HEK293 (cell line): Measurements from ENCODE around the gene KCNK3.

Experiments
- CTCF ChIA-PET: fragments of 350-600 bp; formaldehyde crosslinking; extraction: SDS; loops from one replicate; lab custom pipeline; 2021; ENCODE audit warnings: antibody characterized with exemption; lab: Yijun Ruan, JAX
- POLR2A ChIA-PET: fragments of 300-600 bp; formaldehyde crosslinking; extraction: SDS; loops from one replicate; lab custom pipeline; 2020; ENCODE audit warnings: antibody characterized with exemption, inconsistent platforms; lab: Yijun Ruan, JAX
- H3K27ac ChIP-seq: fragments of 200-500 bp; sonication (Bioruptor generic); 2 replicates; pipeline ENCODE4 v1.5.1; 2014; ENCODE audit warnings: low read depth, low read length, control low read depth, inconsistent platforms; ENCODE audit errors: extremely low read depth
- H3K36me3 ChIP-seq, 2 experiments: fragments of 200-500 bp in 1 of 2; sonication (Bioruptor generic) in 1 of 2; 1 replicate in 1 of 2; 2 replicates in 1 of 2; pipeline ENCODE4 v1.5.1; 2014 to 2017; ENCODE audit warnings: inconsistent platforms in 2 of 2, low read length in 2 of 2; ENCODE audit not compliant: control insufficient read depth in 2 of 2, insufficient read depth in 1 of 2
- H3K4me1 ChIP-seq: fragments of 200-500 bp; sonication (Bioruptor generic); 2 replicates; pipeline ENCODE4 v1.5.1; 2014; ENCODE audit warnings: mild to moderate bottlenecking, low read length, inconsistent platforms; ENCODE audit not compliant: control insufficient read depth, insufficient read depth
- H3K4me3 ChIP-seq: 2 replicates; pipeline ENCODE4 v1.5.1; 2011; ENCODE audit warnings: low read depth, mild to moderate bottlenecking, control low read depth, low read length, moderate library complexity
- H3K9me3 ChIP-seq: fragments of 200-500 bp; sonication (Bioruptor generic); 2 replicates; pipeline ENCODE4 v1.5.1; 2014; ENCODE audit warnings: low read depth, low read length, inconsistent platforms; ENCODE audit not compliant: control insufficient read depth, insufficient read depth
- BCL11B ChIP-seq: fragments of 450-650 bp; formaldehyde crosslinking; IDR thresholded peaks from 2 replicates; pipeline ENCODE4 v1.5.1; 2016; ENCODE audit warnings: low read depth, missing biosample characterization, missing genetic modification characterization
- GLI4 ChIP-seq: fragments of 450-650 bp; formaldehyde crosslinking; IDR thresholded peaks from 2 replicates; pipeline ENCODE4 v1.5.1; 2016; ENCODE audit warnings: missing biosample characterization, missing genetic modification characterization
- INSM2 ChIP-seq: fragments of 450-650 bp; formaldehyde crosslinking; IDR thresholded peaks from 2 replicates; pipeline ENCODE4 v1.5.1; 2016; ENCODE audit warnings: missing biosample characterization, missing genetic modification characterization
- KLF1 ChIP-seq: fragments of 450-650 bp; formaldehyde crosslinking; IDR thresholded peaks from 2 replicates; pipeline ENCODE4 v1.5.1; 2016; ENCODE audit warnings: missing biosample characterization, missing genetic modification characterization
- MYNN ChIP-seq: fragments of 450-650 bp; formaldehyde crosslinking; IDR thresholded peaks from 2 replicates; pipeline ENCODE4 v1.5.1; 2016; ENCODE audit warnings: missing biosample characterization, missing genetic modification characterization, borderline replicate concordance
- PRDM1 ChIP-seq: fragments of 450-650 bp; formaldehyde crosslinking; IDR thresholded peaks from 2 replicates; pipeline ENCODE4; 2016; ENCODE audit warnings: missing biosample characterization, missing genetic modification characterization
- PRDM10 ChIP-seq: fragments of 450-650 bp; formaldehyde crosslinking; IDR thresholded peaks from 2 replicates; pipeline ENCODE4 v1.5.1; 2016; ENCODE audit warnings: missing biosample characterization, missing genetic modification characterization
- RBAK ChIP-seq: fragments of 450-650 bp; formaldehyde crosslinking; IDR thresholded peaks from 2 replicates; pipeline ENCODE4 v1.5.1; 2016; ENCODE audit warnings: missing biosample characterization, missing genetic modification characterization
- SETDB1 ChIP-seq: IDR thresholded peaks from one replicate; pipeline ENCODE4 v1.6.1; 2017; ENCODE audit warnings: mild to moderate bottlenecking, low read length, moderate library complexity, mixed read lengths; ENCODE audit not compliant: insufficient read length
- TRIM28 ChIP-seq: IDR thresholded peaks from 2 replicates; pipeline ENCODE4 v1.6.1; 2011; ENCODE audit warnings: low read length, control low read depth, borderline replicate concordance
- ZBTB17 ChIP-seq: fragments of 450-650 bp; formaldehyde crosslinking; IDR thresholded peaks from 2 replicates; pipeline ENCODE4 v1.5.1; 2016; ENCODE audit warnings: missing biosample characterization, missing genetic modification characterization
- ZBTB7A ChIP-seq: fragments of 450-650 bp; formaldehyde crosslinking; IDR thresholded peaks from 2 replicates; pipeline ENCODE4 v1.5.1; 2016; ENCODE audit warnings: low read depth, missing biosample characterization, missing genetic modification characterization
- ZNF155 ChIP-seq: fragments of 450-650 bp; formaldehyde crosslinking; IDR thresholded peaks from 2 replicates; pipeline ENCODE4 v1.5.1; 2016; ENCODE audit warnings: missing biosample characterization, missing genetic modification characterization
- ZNF214 ChIP-seq: fragments of 450-650 bp; formaldehyde crosslinking; IDR thresholded peaks from 2 replicates; pipeline ENCODE4 v1.5.1; 2017; ENCODE audit warnings: missing biosample characterization, mild to moderate bottlenecking, missing genetic modification characterization, borderline replicate concordance
- ZNF223 ChIP-seq: fragments of 450-650 bp; formaldehyde crosslinking; IDR thresholded peaks from 2 replicates; pipeline ENCODE4 v1.5.1; 2016; ENCODE audit warnings: missing biosample characterization, missing genetic modification characterization
- ZNF248 ChIP-seq: fragments of 450-650 bp; formaldehyde crosslinking; IDR thresholded peaks from 2 replicates; pipeline ENCODE4 v1.5.1; 2017; ENCODE audit warnings: missing biosample characterization, missing genetic modification characterization
- ZNF280C ChIP-seq: fragments of 450-650 bp; formaldehyde crosslinking; IDR thresholded peaks from 2 replicates; pipeline ENCODE4 v1.5.1; 2016; ENCODE audit warnings: missing biosample characterization, missing genetic modification characterization
- ZNF335 ChIP-seq: fragments of 450-650 bp; formaldehyde crosslinking; conservative IDR thresholded peaks from 2 replicates; pipeline ENCODE4 v1.5.1; 2016; ENCODE audit warnings: missing biosample characterization, missing genetic modification characterization
- ZNF354C ChIP-seq: fragments of 450-650 bp; formaldehyde crosslinking; IDR thresholded peaks from 2 replicates; pipeline ENCODE4 v1.5.1; 2016; ENCODE audit warnings: missing biosample characterization, missing genetic modification characterization, low read depth, borderline replicate concordance
- ZNF366 ChIP-seq: fragments of 450-650 bp; formaldehyde crosslinking; conservative IDR thresholded peaks from 2 replicates; pipeline ENCODE4 v1.5.1; 2016; ENCODE audit warnings: missing biosample characterization, missing genetic modification characterization
- ZNF398 ChIP-seq: fragments of 450-650 bp; formaldehyde crosslinking; IDR thresholded peaks from 2 replicates; pipeline ENCODE4 v1.5.1; 2017; ENCODE audit warnings: missing biosample characterization, missing genetic modification characterization
- ZNF596 ChIP-seq: fragments of 450-650 bp; IDR thresholded peaks from 2 replicates; pipeline ENCODE4 v1.5.0; 2018; ENCODE audit warnings: missing biosample characterization, mild to moderate bottlenecking, missing genetic modification characterization, moderate library complexity
- ZNF621 ChIP-seq: fragments of 450-650 bp; formaldehyde crosslinking; IDR thresholded peaks from 2 replicates; pipeline ENCODE4 v1.5.1; 2017; ENCODE audit warnings: missing biosample characterization, missing genetic modification characterization
- ZNF677 ChIP-seq: fragments of 450-650 bp; IDR thresholded peaks from 2 replicates; pipeline ENCODE4 v1.5.0; 2018; ENCODE audit warnings: missing biosample characterization, mild to moderate bottlenecking, missing genetic modification characterization, moderate library complexity

Gene KCNK3

GRCh38 chr2:26692279-26692896, at the start of gene KCNK3:
KCNK3 (plus strand) TSS chr2:26692722; CDS start chr2:26692876, 154 bp downstream.
- H3K9me3 ChIP-seq: no peaks in the 10 kb centered on the region
- TF ChIP-seq ZBTB7A (tag by site-specific recombination) (no peak), ZNF398 (tag by site-specific recombination) (peak; percentile 27; the same call in 1 of the 2 replicates), PRDM1 (tag by site-specific recombination) (peak; percentile 91), ZBTB17 (tag by site-specific recombination) (peak; percentile 71), ZNF366 (0 out of 2 replicates have a peak, but pooled peaks have one; percentile 44), ZNF155 (tag by site-specific recombination) (no peak), KLF1 (0 out of 2 replicates have a peak, but pooled peaks have one; percentile 26), ZNF596 (peak; percentile 56; the same call in 1 of the 2 replicates), ZNF354C (tag by site-specific recombination) (no peak), ZNF335 (tag by site-specific recombination) (peak; percentile 53)
- TF ChIP-seq, all 188 proteins: peak for 7
- POLR2A ChIA-PET: no interaction called here
- CTCF ChIA-PET: interaction anchor here (1.0 kb wide), 1 partner anchor 53 kb away, joined by 3 read pairs; no protein-coding TSS in a partner anchor
- 0 out of 2 replicates have a peak, but pooled peaks cover 3% of the 10 kb centered on the region for H3K4me1 ChIP-seq
- no peak within 1 kb of the TSS for H3K27ac ChIP-seq
- peak within 1 kb of the TSS; percentile 29 for H3K4me3 ChIP-seq
- no peaks in the 10 kb centered on the region for H3K36me3 ChIP-seq

GRCh38 chr2:26644188-26644835, 48.2 kb upstream of the KCNK3 start:
- ChIA-PET POLR2A (no interaction called here), CTCF (no interaction called here)
- no peak overlapping the region for H3K4me3 ChIP-seq
- H3K27ac ChIP-seq: no peak overlapping the region
- no peaks in the 10 kb centered on the region for H3K4me1 ChIP-seq
- no peaks in the 10 kb centered on the region for H3K36me3 ChIP-seq
- H3K9me3 ChIP-seq: no peaks in the 10 kb centered on the region
- no peak for TF ChIP-seq SETDB1
- TF ChIP-seq PRDM10 (tag by site-specific recombination): no peak
- TF ChIP-seq BCL11B (tag by site-specific recombination): no peak
- TF ChIP-seq ZNF335 (tag by site-specific recombination): no peak
- no peak for TF ChIP-seq ZNF621 (tag by site-specific recombination)
- TF ChIP-seq MYNN (tag by site-specific recombination): no peak
- TF ChIP-seq ZNF214: no peak
- TF ChIP-seq ZNF248 (tag by site-specific recombination): no peak
- TF ChIP-seq GLI4 (tag by site-specific recombination): no peak
- TF ChIP-seq ZNF223 (tag by site-specific recombination): no peak
- no peak for TF ChIP-seq INSM2 (tag by site-specific recombination)
- no peak for TF ChIP-seq RBAK (tag by site-specific recombination)
- TF ChIP-seq TRIM28: no peak
- no peak for TF ChIP-seq ZNF677 (tag by site-specific recombination)
- no peak for TF ChIP-seq ZNF280C
